Left lobe of liver (tissue), 2 donors: ENCODE results near the gene GRIK1. TPM values are rescaled to one million over a fixed set of nuclear protein-coding genes. Genes with fewer than 3 reads are reported as not detected.

ENCODE experiments used
- ATAC-seq: fragments of 200-7000 bp; cut with Tn5 transposase; one replicate; pipeline ENCODE4 v1.9.1; 2020; ENCODE audit warnings: mild to moderate bottlenecking, moderate library complexity
- DNase-seq: peaks from one replicate; pipeline ENCODE4 v3.0.0-alpha.2; 2020; ENCODE audit warnings: low spot score
- total RNA-seq: library from RNA; stranded (reverse); gene quantifications from one replicate; pipeline ENCODE4 v1.2.1, GENCODE V29; 2021
- donor health status: DM: no; HTN: no; CAD: no; lungs with moderate emphysema.
- donor health status: DM: no; HTN: yes; CAD: no.

GRIK1 gene
- total RNA-seq, 1 donor from 2014 or later: 0.18 TPM

DNA sequence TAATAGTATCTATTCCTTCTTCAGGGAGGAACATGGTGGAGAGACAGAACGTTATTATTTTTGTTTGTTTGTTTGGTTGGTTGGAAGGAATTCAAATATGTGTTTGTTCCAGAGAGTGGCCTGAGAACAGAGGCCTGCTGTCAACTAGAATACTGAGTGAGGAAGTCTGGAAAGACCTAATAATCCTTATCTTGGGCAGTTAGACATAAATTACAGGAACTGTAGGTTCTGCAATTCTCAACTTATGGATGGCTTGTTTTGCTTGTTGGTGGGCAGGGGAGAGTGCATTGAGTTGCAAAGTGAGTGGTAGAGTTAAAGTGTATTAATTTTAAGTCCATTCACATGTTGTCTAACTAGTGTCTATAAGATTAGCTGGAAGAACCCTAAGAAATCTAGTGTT lies 443.5 kb downstream of the GRIK1 start:
- ATAC-seq (no peak), DNase-seq (no peak)

DNA sequence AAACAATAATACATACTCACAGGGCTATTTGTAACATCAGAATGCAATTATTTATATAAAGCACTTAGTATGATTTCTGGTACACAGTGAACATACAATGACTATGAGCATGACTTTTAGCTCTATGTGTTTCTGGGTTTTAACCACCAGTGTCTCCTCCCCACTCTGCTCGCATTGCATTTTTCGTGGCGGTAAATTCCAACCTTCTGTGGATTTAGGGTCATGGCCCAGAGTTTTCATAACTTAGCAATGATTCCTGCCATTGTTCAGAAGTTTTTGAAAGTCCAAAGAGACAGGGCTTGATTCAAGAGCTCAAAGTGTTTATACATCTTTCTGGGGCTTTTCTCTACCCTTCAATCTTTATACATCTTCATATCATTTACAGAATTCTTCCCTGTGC lies 449.8 kb downstream of the GRIK1 start:
- DNase-seq (no peak), ATAC-seq (no peak)

DNA sequence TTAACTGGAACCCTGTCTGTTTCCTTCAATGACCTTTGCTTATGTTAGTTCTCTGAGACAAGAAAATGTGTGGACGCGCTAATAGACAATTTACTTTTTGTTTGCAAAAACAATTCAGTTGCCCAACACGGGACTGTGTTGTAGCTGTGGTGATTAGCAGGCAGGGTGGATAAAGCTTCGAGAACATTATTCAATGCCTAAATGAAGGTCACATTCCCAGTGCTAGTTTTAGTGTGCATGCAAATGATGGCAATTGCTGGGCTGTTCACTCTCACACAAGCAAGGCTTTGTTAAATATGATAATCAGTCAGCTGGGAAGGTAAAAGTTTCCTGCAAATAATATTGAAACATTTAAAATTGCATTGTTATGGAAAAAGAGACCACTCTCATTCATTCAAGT lies 452.6 kb downstream of the GRIK1 start:
- no peak for ATAC-seq
- no peak for DNase-seq

Other genes starting within 250 kb of the GRIK1 start
- gene CLDN17, start 226.8 kb upstream of the GRIK1 start, total RNA-seq: not detected